Gastroesophageal sphincter (tissue), 4 donors: ENCODE results near the gene SMARCD1. TPM values are rescaled to one million over a fixed set of nuclear protein-coding genes. Genes with fewer than 3 reads are reported as not detected.

Experiments used
- ATAC-seq: fragments of 150-250 bp; one replicate; pipeline ENCODE4 v1.9.1; 2016; ENCODE audit warnings: mild to moderate bottlenecking, moderate library complexity
- H3K27ac ChIP-seq, 4 donors: fragments of 200-600 bp; sonication (generic) in 3 of 4; 1 replicate in 3 of 4; 2 replicates in 1 of 4; pipeline ENCODE4 v1.5.1; 2016 to 2019
- H3K27me3 ChIP-seq: fragments of 200-600 bp; sonication (generic); one replicate; pipeline ENCODE4 v1.5.1; 2019
- H3K36me3 ChIP-seq, 2 donors: fragments of 200-600 bp; sonication (generic); one replicate each; pipeline ENCODE4 v1.5.1; 2019; ENCODE audit warnings: control low read depth in 1 of 2
- H3K4me1 ChIP-seq, 3 donors: fragments of 200-600 bp; sonication (generic); 1 replicate in 2 of 3; 2 replicates in 1 of 3; pipeline ENCODE4 v1.5.1; 2016 to 2019; ENCODE audit warnings: control low read depth in 2 of 3
- H3K4me3 ChIP-seq, 2 donors: fragments of 200-600 bp; sonication (generic); one replicate each; pipeline ENCODE4 v1.5.1; 2019; ENCODE audit warnings: mild to moderate bottlenecking in 1 of 2, moderate library complexity in 1 of 2
- H3K9me3 ChIP-seq, 3 donors: fragments of 200-600 bp; sonication (generic); one replicate each; pipeline ENCODE4 v1.5.1; 2017 to 2019; ENCODE audit warnings: control low read depth in 2 of 3
- CTCF ChIP-seq, 4 experiments: fragments of 200-600 bp in 2 of 4; fragments of 450-650 bp in 2 of 4; sonication (generic) in 1 of 4; IDR thresholded peaks; one replicate each; pipeline ENCODE4 v1.5.1; 2017 to 2019; ENCODE audit warnings: antibody characterized with exemption in 4 of 4, mild to moderate bottlenecking in 2 of 4, moderate library complexity in 2 of 4
- EP300 ChIP-seq: sonication (generic); formaldehyde crosslinking; IDR thresholded peaks from one replicate; pipeline ENCODE4 v1.6.1; 2017; ENCODE audit warnings: antibody characterized with exemption, mild to moderate bottlenecking
- POLR2A ChIP-seq, 2 donors: fragments of 450-650 bp; IDR thresholded peaks; one replicate each; pipeline ENCODE4 v1.6.1; 2017; ENCODE audit warnings: antibody characterized with exemption in 2 of 2, mild to moderate bottlenecking in 2 of 2, moderate library complexity in 1 of 2
- POLR2AphosphoS5 ChIP-seq: sonication (generic); formaldehyde crosslinking; IDR thresholded peaks from one replicate; pipeline ENCODE4 v1.6.1; 2017; ENCODE audit warnings: antibody characterized with exemption
- WGBS, 2 donors: methylation state at CpG; one replicate each; pipeline ENCODE4 v1.1.5; 2018; ENCODE audit warnings: low coverage in 1 of 2; 5-methylcytosine and 5-hydroxymethylcytosine counted together
- total RNA-seq, 4 donors: library from RNA; depleted of rRNA; stranded (reverse); fragments of >200 nt; gene quantifications; one replicate each; pipeline ENCODE4 v1.1.0, GENCODE V29; 2016

The SMARCD1 gene
- total RNA-seq, 4 donors from 2014 or later, result 26.6 to 52.8 (median 44.2) TPM

- Histone ChIP-seq H3K4me1 (peaks cover 0 to 16% (median 3%) of the 10 kb centered on the region in 3 donors), H3K9me3 (no peaks in the 10 kb centered on the region), H3K27ac (no peak overlapping the region), H3K27me3 (peaks cover 27% of the 10 kb centered on the region), H3K4me3 (no peak overlapping the region), H3K36me3 (no peaks in the 10 kb centered on the region)
- 91 to 95% methylated on average over 4 to 7 of the region's 7 CpGs for WGBS, 2 donors
- TF ChIP-seq EP300, result no peak
- no peak for TF ChIP-seq POLR2AphosphoS5
- TF ChIP-seq CTCF (IDR thresholded peaks at IDR 0.05), result no peak
- TF ChIP-seq POLR2A (IDR thresholded peaks at IDR 0.05), result no peak
- no peak for ATAC-seq
These were observed 37.4 kb upstream of the SMARCD1 start for GRCh38 chr12:50047693-50048250.

- Histone ChIP-seq H3K4me1 (peaks cover 0 to 16% (median 3%) of the 10 kb centered on the region in 3 donors), H3K36me3 (no peaks in the 10 kb centered on the region), H3K4me3 (no peak overlapping the region), H3K27ac (no peak overlapping the region), H3K9me3 (no peaks in the 10 kb centered on the region), H3K27me3 (peaks cover 27% of the 10 kb centered on the region)
- no peak for ATAC-seq
- 75 to 93% methylated on average over 2 of the region's 3 CpGs for whole genome bisulfite sequencing, 2 donors
- TF ChIP-seq POLR2AphosphoS5, result no peak
These were observed 35.7 kb upstream of the SMARCD1 start for GRCh38 chr12:50049254-50050118.

- peak overlapping the region in 1 of 4 donors; percentile 64 for H3K27ac ChIP-seq
- peaks cover 0 to 16% (median 3%) of the 10 kb centered on the region in 3 donors for H3K4me1 ChIP-seq
- H3K36me3 ChIP-seq, result no peaks in the 10 kb centered on the region
- H3K9me3 ChIP-seq, result no peaks in the 10 kb centered on the region
- peak overlapping the region in 1 of 2 donors; percentile 36 for H3K4me3 ChIP-seq
- WGBS, 2 donors, result 55 to 80% methylated on average over 1 to 3 of the region's 3 CpGs
- no peak for ATAC-seq
- peaks cover 30% of the 10 kb centered on the region for H3K27me3 ChIP-seq
- TF ChIP-seq CTCF (IDR thresholded peaks at IDR 0.05), result no peak
- TF ChIP-seq EP300, result no peak
- TF ChIP-seq POLR2AphosphoS5, result no peak
- TF ChIP-seq POLR2A (IDR thresholded peaks at IDR 0.05), result no peak
These were observed 35.1 kb upstream of the SMARCD1 start for GRCh38 chr12:50050119-50050385.

- Histone ChIP-seq H3K36me3 (no peaks in the 10 kb centered on the region), H3K4me1 (peaks cover 0 to 17% (median 3%) of the 10 kb centered on the region in 3 donors), H3K27me3 (peaks cover 34% of the 10 kb centered on the region), H3K4me3 (peak overlapping the region in 1 of 2 donors; percentile 36), H3K9me3 (no peaks in the 10 kb centered on the region), H3K27ac (peak overlapping the region in 2 of 4 donors; percentile 24 to 64)
- TF ChIP-seq EP300 (no peak), POLR2A (IDR thresholded peaks at IDR 0.05) (no peak), POLR2AphosphoS5 (peak; percentile 6), CTCF (IDR thresholded peaks at IDR 0.05) (no peak)
- 4 to 11% methylated on average over 6 to 17 of the region's 37 CpGs for whole genome bisulfite sequencing, 2 donors
- ATAC-seq, result peak; percentile 89
These were observed 34.6 kb upstream of the SMARCD1 start for GRCh38 chr12:50050410-50051098.

- Histone ChIP-seq H3K9me3 (no peaks in the 10 kb centered on the region), H3K4me3 (peak overlapping the region in 1 of 2 donors; percentile 36), H3K36me3 (no peaks in the 10 kb centered on the region), H3K27ac (peak overlapping the region in 2 of 4 donors; percentile 24 to 64), H3K27me3 (peaks cover 34% of the 10 kb centered on the region), H3K4me1 (peaks cover 0 to 24% (median 8%) of the 10 kb centered on the region in 3 donors)
- no peak for ATAC-seq
- WGBS, 2 donors, result 66% methylated on average over 3 of the region's 14 CpGs; no CpG with 5 or more reads in 1 of the 2 donors
- TF ChIP-seq POLR2AphosphoS5, result no peak
- no peak for TF ChIP-seq EP300
- no peak for TF ChIP-seq POLR2A (IDR thresholded peaks at IDR 0.05)
- TF ChIP-seq CTCF (IDR thresholded peaks at IDR 0.05), result no peak
These were observed 33.9 kb upstream of the SMARCD1 start for GRCh38 chr12:50051101-50051806.
